Astrocyte (in vitro differentiated cells and primary cell): ENCODE results near the gene KCNB1. TPM values are rescaled to one million over a fixed set of nuclear protein-coding genes. Genes with fewer than 3 reads are reported as not detected.
A peak's percentile ranks its signal among the peaks of the same experiment; 100 is the strongest.

Source experiments
- DNase-seq: peaks from one replicate; pipeline ENCODE4 v3.0.0-alpha.2; 2010; ENCODE audit warnings: low read depth
- FAIRE-seq: peaks from 2 replicates; lab custom pipeline; 2011; peaks lifted over from hg19 to GRCh38; lab: Jason Lieb, UNC
- H2AFZ ChIP-seq: 2 replicates; pipeline ENCODE4 v1.6.0; 2012; ENCODE audit warnings: low read depth, low read length, inconsistent platforms
- H3K27ac ChIP-seq: 2 replicates; pipeline ENCODE4 v1.5.1; 2011; ENCODE audit warnings: low read depth, low read length, inconsistent platforms
- H3K27me3 ChIP-seq: 2 replicates; pipeline ENCODE4 v1.6.0; 2011; ENCODE audit warnings: low read length, inconsistent platforms; ENCODE audit not compliant: insufficient read depth
- H3K36me3 ChIP-seq: 2 replicates; pipeline ENCODE4 v1.5.1; 2011; ENCODE audit warnings: low read length, inconsistent platforms; ENCODE audit not compliant: insufficient read depth
- H3K4me1 ChIP-seq: 2 replicates; pipeline ENCODE4 v1.5.1; 2011; ENCODE audit warnings: low read length, inconsistent platforms; ENCODE audit not compliant: insufficient read depth
- H3K4me2 ChIP-seq: 2 replicates; pipeline ENCODE4 v1.6.0; 2012; ENCODE audit warnings: low read length, inconsistent platforms
- H3K4me3 ChIP-seq: 2 replicates; pipeline ENCODE4 v1.5.1; 2011; ENCODE audit warnings: low read depth, mild to moderate bottlenecking, low read length, inconsistent platforms; ENCODE audit not compliant: insufficient read depth
- H3K79me2 ChIP-seq: 2 replicates; pipeline ENCODE4 v1.6.0; 2012; ENCODE audit warnings: mild to moderate bottlenecking, low read length, inconsistent platforms; ENCODE audit not compliant: insufficient read depth
- H3K9ac ChIP-seq: 2 replicates; pipeline ENCODE4 v1.6.0; 2012; ENCODE audit warnings: mild to moderate bottlenecking, low read length, inconsistent platforms
- H3K9me3 ChIP-seq: 2 replicates; pipeline ENCODE4 v1.5.1; 2012; ENCODE audit warnings: low read depth, mild to moderate bottlenecking, low read length, inconsistent platforms; ENCODE audit not compliant: insufficient read depth
- H4K20me1 ChIP-seq: 2 replicates; pipeline ENCODE4 v1.6.0; 2012; ENCODE audit warnings: low read length, inconsistent platforms; ENCODE audit not compliant: insufficient read depth
- H3K27ac Mint-ChIP-seq: one replicate; pipeline ENCODE4 v1.8.0; 2021; ENCODE audit warnings: mild to moderate bottlenecking, mixed read lengths; ENCODE audit not compliant: unreplicated experiment
- H3K27me3 Mint-ChIP-seq: one replicate; pipeline ENCODE4 v1.8.0; 2021; ENCODE audit warnings: low read depth, mixed read lengths; ENCODE audit not compliant: unreplicated experiment
- H3K36me3 Mint-ChIP-seq: one replicate; pipeline ENCODE4 v1.8.0; 2021; ENCODE audit warnings: low read depth, mixed read lengths; ENCODE audit not compliant: unreplicated experiment
- H3K4me1 Mint-ChIP-seq: one replicate; pipeline ENCODE4 v1.8.0; 2021; ENCODE audit warnings: low read depth, mixed read lengths; ENCODE audit not compliant: unreplicated experiment
- H3K4me3 Mint-ChIP-seq: one replicate; pipeline ENCODE4 v1.8.0; 2021; ENCODE audit warnings: mild to moderate bottlenecking, moderate library complexity, mixed read lengths; ENCODE audit not compliant: unreplicated experiment
- H3K9me3 Mint-ChIP-seq: one replicate; pipeline ENCODE4 v1.8.0; 2021; ENCODE audit warnings: mild to moderate bottlenecking, mixed read lengths; ENCODE audit not compliant: unreplicated experiment
- CTCF ChIP-seq: IDR thresholded peaks from 2 replicates; pipeline ENCODE4 v1.5.1; 2011; ENCODE audit warnings: low read depth, mild to moderate bottlenecking, inconsistent platforms, low read length, moderate library complexity; ENCODE audit not compliant: insufficient read depth
- EZH2 ChIP-seq: IDR thresholded peaks from 2 replicates; pipeline ENCODE4 v1.6.1; 2012; ENCODE audit warnings: mild to moderate bottlenecking, low read length, inconsistent platforms; ENCODE audit not compliant: insufficient read depth
- total RNA-seq: library from RNA; stranded (reverse); gene quantifications from 2 replicates; pipeline ENCODE4 v1.2.1, GENCODE V29; 2021

Gene KCNB1
- total RNA-seq, 1 donor from 2014 or later = 0.48 TPM

GRCh38 chr20:49486064-49486463 is 3.6 kb upstream of the KCNB1 start:
- no peaks in the 10 kb centered on the region for H3K36me3 Mint-ChIP-seq
- no peak overlapping the region for H3K4me2 ChIP-seq
- H3K9me3 Mint-ChIP-seq = no peaks in the 10 kb centered on the region
- peaks cover 37% of the 10 kb centered on the region for H3K27me3 ChIP-seq
- H3K4me1 ChIP-seq = peaks cover 3% of the 10 kb centered on the region
- DNase-seq = no peak
- H3K9ac ChIP-seq = no peak overlapping the region
- H3K36me3 ChIP-seq = no peaks in the 10 kb centered on the region
- no peak for FAIRE-seq
- H3K4me3 ChIP-seq = no peak overlapping the region
- H3K9me3 ChIP-seq = no peaks in the 10 kb centered on the region
- no peak overlapping the region for H3K4me3 Mint-ChIP-seq
- no peak overlapping the region for H3K27ac Mint-ChIP-seq
- no peaks in the 10 kb centered on the region for H3K4me1 Mint-ChIP-seq
- H3K27me3 Mint-ChIP-seq = peaks cover 68% of the 10 kb centered on the region
- H3K79me2 ChIP-seq = no peaks in the 10 kb centered on the region
- no peak overlapping the region for H2AFZ ChIP-seq
- H4K20me1 ChIP-seq = no peaks in the 10 kb centered on the region
- no peak overlapping the region for H3K27ac ChIP-seq
- TF ChIP-seq CTCF (no peak), EZH2 (no peak)

GRCh38 chr20:49485563-49485962 is 3.1 kb upstream of the KCNB1 start:
- Mint-ChIP-seq H3K27ac (no peak overlapping the region), H3K27me3 (peaks cover 69% of the 10 kb centered on the region), H3K36me3 (no peaks in the 10 kb centered on the region), H3K4me1 (no peaks in the 10 kb centered on the region), H3K4me3 (peak overlapping the region; percentile 63), H3K9me3 (no peaks in the 10 kb centered on the region)
- Histone ChIP-seq H3K9me3 (no peaks in the 10 kb centered on the region), H3K4me2 (no peak overlapping the region), H2AFZ (no peak overlapping the region), H3K27me3 (peaks cover 37% of the 10 kb centered on the region), H3K79me2 (no peaks in the 10 kb centered on the region), H3K9ac (no peak overlapping the region), H3K27ac (no peak overlapping the region), H4K20me1 (no peaks in the 10 kb centered on the region), H3K36me3 (no peaks in the 10 kb centered on the region), H3K4me1 (peaks cover 3% of the 10 kb centered on the region), H3K4me3 (no peak overlapping the region)
- no peak for DNase-seq
- no peak for FAIRE-seq
- no peak for TF ChIP-seq CTCF
- TF ChIP-seq EZH2 = no peak

- peaks cover 3% of the 10 kb centered on the region for H3K4me1 ChIP-seq
- H3K4me3 ChIP-seq = peak overlapping the region; percentile 61
- H3K79me2 ChIP-seq = no peaks in the 10 kb centered on the region
- H3K27ac Mint-ChIP-seq = no peak overlapping the region
- H3K4me3 Mint-ChIP-seq = peak overlapping the region; percentile 82
- H3K27ac ChIP-seq = no peak overlapping the region
- H3K4me1 Mint-ChIP-seq = no peaks in the 10 kb centered on the region
- FAIRE-seq (no peak), DNase-seq (peak; percentile 46)
- peak overlapping the region; percentile 98 for H3K4me2 ChIP-seq
- no peaks in the 10 kb centered on the region for H3K36me3 Mint-ChIP-seq
- TF ChIP-seq EZH2 = peak; percentile 15
- peak; percentile 31 for TF ChIP-seq CTCF
- H4K20me1 ChIP-seq = no peaks in the 10 kb centered on the region
- peaks cover 39% of the 10 kb centered on the region for H3K27me3 ChIP-seq
- H3K9ac ChIP-seq = no peak overlapping the region
- H3K9me3 Mint-ChIP-seq = no peaks in the 10 kb centered on the region
- no peaks in the 10 kb centered on the region for H3K36me3 ChIP-seq
- peak overlapping the region; percentile 84 for H2AFZ ChIP-seq
- H3K27me3 Mint-ChIP-seq = peaks cover 66% of the 10 kb centered on the region
- no peaks in the 10 kb centered on the region for H3K9me3 ChIP-seq
Observed at GRCh38 chr20:49484180-49485140, 2.0 kb upstream of the KCNB1 start.
